A673 (cell line): ENCODE data around the gene CHD3. TPM values are rescaled to one million over a fixed set of nuclear protein-coding genes. Genes with fewer than 3 reads are reported as not detected.

ENCODE experiments used
- BruUV-seq: library from RNA; stranded (reverse); fragments of 400-500 nt; replicated peaks from 2 replicates; lab custom pipeline; 2021; lab: Mats Ljungman, UMichigan
- CTCF ChIA-PET: fragments of 300-600 bp; sonication (Branson Sonifier 250); formaldehyde crosslinking; loops from one replicate; lab custom pipeline; 2022; ENCODE audit warnings: antibody characterized with exemption; lab: Charles Lee
- POLR2A ChIA-PET: fragments of 300-600 bp; sonication (Branson Sonifier 250); formaldehyde crosslinking; loops from one replicate; lab custom pipeline; 2022; ENCODE audit warnings: antibody characterized with exemption; ENCODE audit not compliant: low non-redundant PET; lab: Charles Lee
- DNase-seq: peaks from one replicate; pipeline ENCODE4 v3.0.0-alpha.2; 2015; ENCODE audit warnings: low spot score
- H3K27ac ChIP-seq: fragments of 200-600 bp; sonication (generic); 2 replicates; pipeline ENCODE4 v1.5.1; 2016; ENCODE audit warnings: mixed run types, low read depth, mild to moderate bottlenecking, mixed read lengths, antibody characterized with exemption, low read length; ENCODE audit not compliant: poor library complexity, severe bottlenecking
- H3K27me3 ChIP-seq: fragments of 200-600 bp; sonication (generic); replicated peaks from 2 replicates; pipeline ENCODE4 v1.6.1; 2017; ENCODE audit warnings: mixed run types, low read depth, mild to moderate bottlenecking, mixed read lengths, antibody characterized with exemption, low read length; ENCODE audit not compliant: insufficient read depth, poor library complexity
- H3K36me3 ChIP-seq: fragments of 200-600 bp; sonication (generic); 2 replicates; pipeline ENCODE4 v1.6.1; 2016; ENCODE audit warnings: mixed run types, mild to moderate bottlenecking, mixed read lengths, antibody characterized with exemption, low read length; ENCODE audit not compliant: insufficient read depth, poor library complexity, severe bottlenecking
- H3K4me1 ChIP-seq: fragments of 200-600 bp; sonication (generic); 2 replicates; pipeline ENCODE4 v1.6.1; 2017; ENCODE audit warnings: mixed run types, mild to moderate bottlenecking, mixed read lengths, antibody characterized with exemption, low read length; ENCODE audit not compliant: insufficient read depth, poor library complexity, severe bottlenecking
- H3K4me3 ChIP-seq: fragments of 200-600 bp; sonication (generic); 2 replicates; pipeline ENCODE4 v1.5.1; 2016; ENCODE audit warnings: low read depth, mixed run types, mild to moderate bottlenecking, mixed read lengths, low read length; ENCODE audit not compliant: poor library complexity, severe bottlenecking
- H3K9me3 ChIP-seq: fragments of 200-600 bp; sonication (generic); 2 replicates; pipeline ENCODE4 v1.6.1; 2016; ENCODE audit warnings: mixed run types, low read depth, mild to moderate bottlenecking, mixed read lengths, antibody characterized with exemption, low read length; ENCODE audit not compliant: poor library complexity, severe bottlenecking
- CTCF ChIP-seq: fragments of 300-800, 200-600 bp; sonication (generic); conservative IDR thresholded peaks from 2 replicates; pipeline ENCODE4 v1.5.1; 2017; ENCODE audit warnings: low read depth, mild to moderate bottlenecking, antibody characterized with exemption, low read length, moderate library complexity, mixed read lengths
- EZH2 ChIP-seq: fragments of 200-600 bp; sonication (generic); IDR thresholded peaks from 2 replicates; pipeline ENCODE4 v1.6.1; 2017; ENCODE audit warnings: borderline replicate concordance, low read depth, mild to moderate bottlenecking, mixed read lengths, antibody characterized with exemption, low read length; ENCODE audit not compliant: poor library complexity, severe bottlenecking
- intact Hi-C: fragments of 100-400 bp; cut with micrococcal nuclease; formaldehyde crosslinking; loops from one replicate; pipeline ENCODE4 v1.10.0; 2022; ENCODE audit not compliant: unreplicated experiment
- total RNA-seq: library from RNA; stranded (reverse); gene quantifications from 2 replicates; pipeline ENCODE4 v1.2.3, GENCODE V29; 2021

CHD3 gene
- total RNA-seq, 1 experiment from 2014 or later = 249 TPM

- H3K27me3 ChIP-seq = no peaks in the 10 kb centered on the region
- DNase-seq = no peak
- intact Hi-C loops = no loop called here
- BruUV-seq = no TSS peak
- ChIA-PET CTCF (no interaction called here), POLR2A (no interaction called here)
- H3K27ac ChIP-seq = no peak overlapping the region
- H3K9me3 ChIP-seq = no peaks in the 10 kb centered on the region
- H3K4me3 ChIP-seq = no peak overlapping the region
- H3K4me1 ChIP-seq = no peaks in the 10 kb centered on the region
- H3K36me3 ChIP-seq = peaks cover 84% of the 10 kb centered on the region
- TF ChIP-seq CTCF = no peak
- no peak for TF ChIP-seq EZH2
These were observed 54.7 kb downstream of the CHD3 start for GRCh38 chr17:7943291-7943690.

GRCh38 chr17:7944326-7944725 lies 55.7 kb downstream of the CHD3 start:
- DNase-seq = no peak
- Histone ChIP-seq H3K4me1 (no peaks in the 10 kb centered on the region), H3K36me3 (peaks cover 86% of the 10 kb centered on the region), H3K9me3 (no peaks in the 10 kb centered on the region), H3K27me3 (no peaks in the 10 kb centered on the region), H3K4me3 (no peak overlapping the region), H3K27ac (no peak overlapping the region)
- ChIA-PET POLR2A (interaction anchor here (0.6 kb wide), 1 partner anchor 248 kb away, joined by 3 read pairs; no protein-coding TSS in a partner anchor), CTCF (no interaction called here)
- BruUV-seq = no TSS peak
- TF ChIP-seq EZH2 = no peak
- no peak for TF ChIP-seq CTCF
- intact Hi-C loops = no loop called here

GRCh38 chr17:7945651-7946050 lies 57.1 kb downstream of the CHD3 start:
- ChIA-PET POLR2A (interaction anchor here (0.7 kb wide), 1 partner anchor 241 kb away, joined by 3 read pairs; no protein-coding TSS in a partner anchor), CTCF (no interaction called here)
- Histone ChIP-seq H3K4me3 (no peak overlapping the region), H3K9me3 (no peaks in the 10 kb centered on the region), H3K4me1 (no peaks in the 10 kb centered on the region), H3K36me3 (peaks cover 78% of the 10 kb centered on the region), H3K27me3 (no peaks in the 10 kb centered on the region), H3K27ac (no peak overlapping the region)
- intact Hi-C loops = no loop called here
- TF ChIP-seq CTCF = no peak
- no peak for TF ChIP-seq EZH2
- no peak for DNase-seq
- no TSS peak for BruUV-seq
